Stimulated activated naive CD4-positive, alpha-beta T cell treated with Interleukin-2 at 50 U/mL for 16 hours (primary cell): ENCODE results near the gene WFDC11.
"Not testable (repeated sequence)": the region's sequence is repeated elsewhere in the genome, so short reads cannot be mapped to it uniquely, and the experiment has no call there.

Experiments used
- DNase-seq: peaks from one replicate; lab custom pipeline; 2025; lab: John Stamatoyannopoulos, UW

Gene WFDC11

GRCh38 chr20:45670139-45670538 lies at the start of gene WFDC11:
WFDC11 (minus strand) TSS chr20:45670239; CDS start chr20:45650600, 19,639 bp downstream.
- DNase-seq: no peak

DNA sequence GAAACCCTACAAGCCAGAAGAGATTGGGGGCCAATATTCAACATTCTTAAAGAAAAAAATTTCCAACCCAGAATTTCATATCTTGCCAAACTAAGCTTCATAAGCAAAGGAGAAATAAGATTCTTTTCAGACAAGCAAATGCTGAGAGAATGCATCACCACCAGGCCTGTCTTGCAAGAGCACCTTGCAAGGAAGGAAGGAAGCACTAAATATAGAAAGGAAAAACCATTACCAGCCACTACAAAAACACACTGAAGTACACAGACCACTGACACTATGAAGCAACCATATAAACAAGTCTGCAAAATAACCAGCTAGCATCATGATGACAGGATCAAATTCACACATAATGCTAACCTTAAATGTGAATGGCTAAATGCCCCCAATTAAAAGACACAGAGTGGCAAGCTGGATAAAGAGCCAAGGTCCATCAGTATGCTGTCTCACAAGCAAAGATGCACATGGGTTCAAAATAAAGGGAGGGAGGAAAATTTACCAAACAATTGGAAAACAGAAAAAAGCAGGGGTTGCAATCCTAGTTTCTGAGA lies 46.2 kb upstream of the WFDC11 start:
- DNase-seq: not testable (repeated sequence)

GRCh38 chr20:45704969-45705637 lies 35.1 kb upstream of the WFDC11 start, which contains the start of gene WFDC10B:
WFDC10B (minus strand) TSS chr20:45705019; CDS start chr20:45685992, 19,027 bp downstream.
- DNase-seq: no peak

DNA sequence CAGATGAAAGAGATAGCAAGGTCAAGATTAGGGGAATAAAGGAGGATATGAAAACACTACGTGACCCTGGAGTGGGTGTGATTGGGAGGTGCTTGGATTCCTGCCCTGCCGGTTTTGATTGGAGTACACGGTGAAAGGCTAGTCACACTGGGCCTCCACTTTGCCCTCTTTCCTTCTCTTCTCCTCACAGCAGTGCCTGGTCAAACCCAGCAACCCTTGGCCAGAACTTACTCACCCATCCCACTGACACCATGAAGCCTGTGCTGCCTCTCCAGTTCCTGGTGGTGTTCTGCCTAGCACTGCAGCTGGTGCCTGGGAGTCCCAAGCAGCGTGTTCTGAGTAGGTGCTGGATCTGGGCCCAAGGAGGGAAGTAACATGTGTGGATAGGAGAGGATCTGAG lies 31.8 kb upstream of the WFDC11 start, which contains the start of gene WFDC13:
TSS of gene WFDC13 (plus strand) at position 166 of the 400 bp plus-strand sequence. CDS start at position 252, 86 bp downstream.
- no peak for DNase-seq

DNA sequence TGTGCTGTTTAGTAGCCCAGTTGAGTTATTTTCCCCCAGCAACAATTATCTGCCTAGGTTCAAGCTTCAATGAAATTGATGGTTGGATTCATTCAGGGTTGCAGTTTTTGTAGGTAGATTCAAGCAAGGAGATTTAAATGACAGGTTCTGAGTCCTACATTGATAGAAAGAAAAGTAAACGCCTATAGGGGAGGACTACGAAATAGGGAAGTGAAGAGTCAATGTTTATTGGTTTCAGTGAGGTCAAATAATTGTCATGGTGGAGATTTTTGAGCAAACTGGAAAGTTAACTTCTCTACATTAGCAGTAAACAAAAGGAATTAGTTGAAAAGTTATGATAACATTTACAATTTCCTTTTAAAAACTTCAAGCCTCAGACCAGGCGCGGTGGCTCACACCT lies 31.1 kb upstream of the WFDC11 start:
- DNase-seq: no peak

DNA sequence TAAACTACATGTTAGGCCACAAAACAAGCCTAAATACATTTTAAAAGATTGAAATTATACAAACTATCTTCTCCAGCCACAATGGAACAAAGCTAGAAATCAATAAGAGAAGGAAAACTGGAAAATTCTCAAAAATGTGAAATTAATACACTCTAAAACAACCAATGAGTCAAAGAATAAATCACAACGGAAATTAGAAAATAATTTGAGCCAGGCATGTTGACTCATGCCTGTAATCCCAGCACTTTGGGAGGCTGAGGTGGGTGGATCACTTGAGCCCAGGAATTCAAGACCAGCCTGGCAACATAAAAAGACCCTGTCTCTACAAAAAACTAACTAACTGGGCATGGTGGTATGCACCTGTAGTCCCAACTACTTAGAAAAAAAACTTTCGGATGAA lies 25.5 kb upstream of the WFDC11 start:
- no peak for DNase-seq

DNA sequence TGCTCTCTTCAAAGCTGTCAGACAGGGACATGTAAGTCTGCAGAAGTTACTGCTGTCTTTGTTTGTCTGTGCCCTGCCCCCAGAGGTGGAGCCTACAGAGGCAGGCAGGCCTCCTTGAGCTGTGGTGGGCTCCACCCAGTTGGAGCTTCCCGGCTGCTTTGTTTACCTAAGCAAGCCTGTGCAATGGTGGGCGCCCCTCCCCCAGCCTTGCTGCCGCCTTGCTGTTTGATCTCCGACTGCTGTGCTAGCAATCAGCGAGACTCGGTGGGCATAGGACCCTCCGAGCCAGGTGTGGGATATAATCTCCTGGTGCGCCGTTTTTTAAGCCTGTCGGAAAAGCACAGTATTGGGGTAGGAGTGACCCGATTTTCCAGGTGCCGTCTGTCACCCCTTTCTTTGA lies 23.3 kb upstream of the WFDC11 start:
- not testable (repeated sequence) for DNase-seq

DNA sequence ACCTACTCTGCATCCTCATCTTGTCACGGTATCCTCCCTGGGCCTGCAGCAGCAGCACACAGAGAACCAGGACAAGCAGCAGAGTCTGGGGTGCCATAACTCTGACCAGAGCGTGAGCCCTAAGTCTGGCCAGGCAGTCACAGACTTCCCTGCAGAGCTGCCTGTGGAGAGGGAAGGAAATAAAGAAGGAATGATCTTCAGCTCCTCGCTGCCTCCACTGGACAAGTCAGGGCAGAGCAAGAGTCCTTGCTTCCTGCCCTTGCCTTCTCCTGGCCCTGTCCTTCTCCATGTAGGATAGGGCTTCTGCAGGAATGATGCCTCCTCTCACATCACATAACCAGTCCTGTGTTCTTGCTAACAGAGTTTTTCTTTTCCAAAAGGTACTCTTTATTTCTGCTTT lies 15.9 kb upstream of the WFDC11 start:
- no peak for DNase-seq

DNA sequence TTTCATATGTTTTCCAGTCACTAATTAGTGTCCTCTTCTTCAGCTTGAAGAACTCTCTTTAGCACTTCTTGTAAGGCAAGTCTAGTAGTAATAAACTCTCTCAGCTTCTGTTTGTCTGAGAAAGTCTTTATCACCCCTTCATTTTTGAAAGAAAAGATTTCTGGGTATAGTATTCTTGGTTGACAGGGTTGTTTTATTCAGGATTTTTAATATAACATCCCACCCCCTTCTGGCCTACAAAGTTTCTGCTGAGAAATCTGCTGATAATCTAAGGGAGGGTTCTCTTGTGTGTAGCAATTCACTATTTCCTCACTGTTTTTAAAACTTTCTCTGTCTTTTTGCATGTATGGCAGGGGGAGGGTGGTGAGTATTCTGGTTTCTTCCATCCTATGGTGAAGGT lies 9.6 kb upstream of the WFDC11 start:
- DNase-seq: no peak

- DNase-seq: no peak
Observed at GRCh38 chr20:45672765-45673164, 2.7 kb upstream of the WFDC11 start.

DNA sequence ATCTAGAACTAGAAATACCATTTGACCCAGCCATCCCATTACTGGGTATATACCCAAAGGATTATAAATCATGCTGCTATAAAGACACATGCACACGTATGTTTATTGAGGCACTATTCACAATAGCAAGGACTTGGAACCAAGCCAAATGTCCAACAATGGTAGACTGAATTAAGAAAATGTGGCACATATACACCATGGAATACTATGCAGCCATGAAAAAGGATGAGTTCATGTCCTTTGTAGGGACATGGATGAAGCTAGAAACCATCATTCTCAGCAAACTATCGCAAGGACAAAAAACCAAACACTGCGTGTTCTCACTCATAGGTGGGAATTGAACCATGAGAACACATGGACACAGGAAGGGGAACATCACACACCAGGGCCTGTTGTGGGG lies 13.0 kb downstream of the WFDC11 start:
- not testable (repeated sequence) for DNase-seq

DNA sequence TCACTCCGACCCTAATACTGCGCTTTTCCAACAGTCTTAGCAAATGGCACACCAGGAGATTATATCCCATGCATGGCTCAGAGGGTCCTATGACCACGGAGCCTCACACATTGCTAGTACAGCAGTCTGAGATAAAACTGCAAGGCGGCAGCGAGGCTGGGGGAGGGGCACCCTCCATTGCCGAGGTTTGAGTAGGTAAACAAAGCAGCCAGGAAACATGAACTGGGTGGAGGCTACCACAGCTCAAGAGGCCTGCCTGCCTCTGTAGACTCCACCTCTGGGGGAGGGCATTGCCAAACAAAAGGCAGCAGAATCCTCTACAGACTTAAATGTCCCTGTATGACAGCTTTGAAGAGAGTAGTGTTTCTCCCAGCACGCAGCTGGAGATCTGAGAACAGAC lies 18.3 kb downstream of the WFDC11 start:
- DNase-seq: not testable (repeated sequence)

- no peak for DNase-seq
Observed at GRCh38 chr20:45649312-45649863, 20.7 kb downstream of the WFDC11 start.

- DNase-seq: no peak
Observed at GRCh38 chr20:45647441-45648050, 22.5 kb downstream of the WFDC11 start.

DNA sequence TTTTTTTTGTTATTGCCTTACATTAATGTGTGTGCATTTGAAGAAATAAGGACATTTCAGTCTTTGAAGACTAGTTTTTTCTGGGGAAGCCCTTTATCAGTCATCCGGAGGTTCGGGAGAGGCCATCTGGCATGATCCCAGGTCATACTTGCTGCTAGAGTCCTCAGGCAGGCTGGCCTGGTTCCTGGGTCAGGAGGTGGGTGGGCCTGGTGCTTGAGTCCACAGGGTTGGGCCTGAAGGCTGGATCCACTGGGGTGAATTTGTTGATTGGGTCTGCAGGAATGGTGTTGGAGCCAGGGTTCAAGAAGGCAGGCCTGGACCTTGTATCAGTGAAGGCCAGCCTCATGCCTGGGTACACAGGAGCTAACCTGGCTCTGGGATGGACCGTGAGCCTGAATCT lies 23.2 kb downstream of the WFDC11 start:
- DNase-seq: no peak

DNA sequence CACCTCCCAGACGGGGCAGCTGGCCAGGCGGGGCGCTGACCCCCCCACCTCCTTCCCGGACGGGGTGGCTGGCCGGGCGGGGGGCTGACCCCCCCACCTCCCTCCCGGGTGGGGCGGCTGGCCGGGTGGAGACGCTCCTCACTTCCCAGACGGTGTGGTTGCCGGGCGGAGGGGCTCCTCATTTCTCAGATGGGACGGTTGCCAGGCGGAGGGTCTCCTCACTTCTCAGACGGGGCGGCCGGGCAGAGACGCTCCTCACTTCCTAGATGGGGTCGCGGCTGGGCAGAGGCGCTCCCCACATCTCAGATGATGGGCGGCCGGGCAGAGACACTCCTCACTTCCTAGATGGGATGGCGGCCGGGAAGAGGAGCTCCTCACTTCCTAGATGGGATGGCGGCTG lies 24.2 kb downstream of the WFDC11 start:
- not testable (repeated sequence) for DNase-seq

DNA sequence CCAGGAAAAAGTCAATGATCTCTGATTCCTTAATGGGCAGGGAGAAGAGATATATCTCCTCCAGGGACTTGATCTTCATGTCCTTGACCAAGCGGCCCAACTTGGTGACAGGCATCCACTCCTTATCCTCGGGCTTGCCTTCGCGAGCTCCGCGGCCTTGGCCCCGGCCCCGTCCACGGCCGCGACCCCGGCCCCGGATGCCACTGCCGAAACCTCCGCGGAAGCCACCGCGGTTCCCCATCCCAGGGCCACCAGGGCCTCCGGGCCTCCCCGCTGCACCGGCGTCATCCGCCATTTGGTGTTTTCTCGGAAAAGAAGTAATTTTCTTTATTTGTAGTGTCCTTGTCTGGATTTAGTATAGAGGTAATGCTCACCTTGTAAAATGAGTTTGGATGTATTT lies 29.0 kb downstream of the WFDC11 start:
- not testable (repeated sequence) for DNase-seq

GRCh38 chr20:45639687-45640086 lies 30.4 kb downstream of the WFDC11 start:
- no peak for DNase-seq

DNA sequence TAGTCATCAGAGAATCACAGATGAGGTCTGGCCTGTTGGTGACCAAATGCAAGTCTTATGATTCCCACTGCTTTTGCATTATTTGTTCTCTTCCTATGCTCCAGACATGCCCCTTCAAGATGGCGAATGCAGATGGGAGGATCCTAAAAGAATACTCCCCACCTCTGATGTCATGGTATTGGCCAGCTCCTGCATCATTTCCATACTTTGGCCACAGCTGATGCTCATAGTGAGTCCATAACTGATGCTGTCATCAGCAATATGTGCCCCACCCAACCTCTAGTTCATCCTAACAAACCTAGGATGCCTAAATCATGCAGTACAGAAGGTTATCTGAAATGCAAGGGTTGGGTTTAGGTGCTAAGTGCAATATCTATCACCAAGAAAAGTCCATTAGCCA lies 33.5 kb downstream of the WFDC11 start:
- no peak for DNase-seq

GRCh38 chr20:45631184-45631583 lies 38.9 kb downstream of the WFDC11 start, which contains the start of gene WFDC9:
WFDC9 (minus strand) TSS chr20:45631284; CDS start chr20:45610181, 21,103 bp downstream.
- no peak for DNase-seq

GRCh38 chr20:45630371-45630770 lies 39.7 kb downstream of the WFDC11 start:
- DNase-seq: no peak

DNA sequence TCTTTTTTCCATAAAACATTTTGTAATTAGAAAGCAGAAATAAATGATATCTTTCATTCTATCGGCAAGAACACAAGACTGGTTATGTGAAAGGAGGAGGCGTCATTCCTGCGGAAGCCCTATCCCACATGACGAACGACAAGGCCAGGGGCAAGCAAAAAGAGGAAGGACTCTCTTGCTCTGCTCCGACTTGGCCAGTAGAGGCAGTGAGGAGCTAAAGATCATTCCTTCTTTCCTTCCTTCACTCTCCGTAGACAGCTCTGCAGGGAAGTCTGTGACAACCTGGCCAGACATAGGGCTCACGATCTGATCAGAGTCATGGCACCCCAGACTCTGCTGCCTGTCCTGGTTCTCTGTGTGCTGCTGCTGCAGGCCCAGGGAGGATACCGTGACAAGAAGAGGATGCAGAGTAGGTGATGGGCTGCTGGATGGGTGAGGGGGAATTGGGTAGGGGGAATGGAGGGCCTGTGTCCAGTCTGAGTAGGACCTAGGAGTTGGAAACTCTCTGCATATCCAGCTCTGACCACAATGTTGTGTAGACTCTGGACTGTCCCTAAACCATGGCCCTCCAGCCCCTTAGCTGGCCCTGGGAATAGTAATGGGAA lies 40.4 kb downstream of the WFDC11 start, which contains the start of gene WFDC10A:
TSS of gene WFDC10A (plus strand) at position 244 of the 605 bp plus-strand sequence. CDS start at position 319, 75 bp downstream.
- no peak for DNase-seq
